Calu3 (cell line): ENCODE data around the gene PLEKHA6. TPM values are rescaled to one million over a fixed set of nuclear protein-coding genes. Genes with fewer than 3 reads are reported as not detected.

Experiments
- BruUV-seq: library from RNA; stranded (reverse); fragments of 400-500 nt; replicated peaks from 2 replicates; lab custom pipeline; 2021; lab: Mats Ljungman, UMichigan
- CTCF ChIA-PET: fragments of 300-600 bp; sonication (Branson Sonifier 250); formaldehyde crosslinking; loops from one replicate; lab custom pipeline; 2022; ENCODE audit warnings: antibody characterized with exemption; lab: Charles Lee
- DNase-seq: peaks from one replicate; pipeline ENCODE4 v3.0.0; 2022
- H3K27ac Mint-ChIP-seq: one replicate; pipeline ENCODE4 v1.8.0; 2022; ENCODE audit warnings: mixed read lengths; ENCODE audit not compliant: unreplicated experiment
- H3K27me3 Mint-ChIP-seq: one replicate; pipeline ENCODE4 v1.8.0; 2022; ENCODE audit warnings: mixed read lengths; ENCODE audit not compliant: unreplicated experiment
- H3K36me3 Mint-ChIP-seq: one replicate; pipeline ENCODE4 v1.8.0; 2022; ENCODE audit warnings: mild to moderate bottlenecking, moderate library complexity, mixed read lengths; ENCODE audit not compliant: insufficient read depth, unreplicated experiment
- H3K4me1 Mint-ChIP-seq: one replicate; pipeline ENCODE4 v1.8.0; 2022; ENCODE audit warnings: mild to moderate bottlenecking, low read depth, mixed read lengths; ENCODE audit not compliant: unreplicated experiment
- H3K4me3 Mint-ChIP-seq: one replicate; pipeline ENCODE4 v1.8.0; 2022; ENCODE audit warnings: mild to moderate bottlenecking, low read depth, moderate library complexity, mixed read lengths; ENCODE audit not compliant: unreplicated experiment
- H3K9me3 Mint-ChIP-seq: one replicate; pipeline ENCODE4 v1.8.0; 2022; ENCODE audit warnings: low read depth, mixed read lengths; ENCODE audit not compliant: unreplicated experiment
- intact Hi-C: fragments of 100-400 bp; cut with micrococcal nuclease; formaldehyde crosslinking; loops from one replicate; pipeline ENCODE4 v1.10.0; 2022; ENCODE audit not compliant: unreplicated experiment
- total RNA-seq: library from RNA; stranded (reverse); gene quantifications from 2 replicates; pipeline ENCODE4 v1.2.3, GENCODE V29; 2022
- TF ChIP-seq, protein P1 (sequence below): fragments of 200-600 bp; IDR thresholded peaks from one replicate; pipeline ENCODE4 v1.8.0; 2022; ENCODE audit warnings: antibody characterized with exemption; ENCODE audit not compliant: unreplicated experiment

Gene PLEKHA6
- total RNA-seq, 1 experiment from 2014 or later: 101 TPM

DNA sequence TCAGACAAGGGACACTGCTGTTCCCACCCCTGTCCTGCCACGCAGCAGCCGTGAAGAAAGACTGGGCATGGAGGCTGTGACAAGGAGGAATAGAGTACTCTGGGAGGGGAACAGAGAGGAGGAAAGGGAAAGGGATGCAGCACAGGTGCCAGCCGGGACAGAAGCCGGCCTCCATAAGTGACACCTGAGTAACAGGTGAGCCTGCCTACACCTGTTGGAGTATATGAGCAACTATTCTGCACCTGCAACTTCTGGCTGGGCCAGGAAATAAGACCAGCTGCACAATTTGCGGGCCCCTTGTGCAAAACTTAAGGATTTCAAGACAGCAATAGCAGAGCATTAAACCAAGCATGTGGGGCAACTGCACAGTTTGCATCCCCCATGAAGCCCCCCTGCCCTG lies 73.4 kb downstream of the PLEKHA6 start:
- Mint-ChIP-seq H3K27me3 (no peaks in the 10 kb centered on the region), H3K4me3 (peak overlapping the region; percentile 74), H3K27ac (peak overlapping the region; percentile 60), H3K36me3 (peaks cover 32% of the 10 kb centered on the region), H3K4me1 (peaks cover 56% of the 10 kb centered on the region), H3K9me3 (no peaks in the 10 kb centered on the region)
- TF ChIP-seq, protein P1, sequence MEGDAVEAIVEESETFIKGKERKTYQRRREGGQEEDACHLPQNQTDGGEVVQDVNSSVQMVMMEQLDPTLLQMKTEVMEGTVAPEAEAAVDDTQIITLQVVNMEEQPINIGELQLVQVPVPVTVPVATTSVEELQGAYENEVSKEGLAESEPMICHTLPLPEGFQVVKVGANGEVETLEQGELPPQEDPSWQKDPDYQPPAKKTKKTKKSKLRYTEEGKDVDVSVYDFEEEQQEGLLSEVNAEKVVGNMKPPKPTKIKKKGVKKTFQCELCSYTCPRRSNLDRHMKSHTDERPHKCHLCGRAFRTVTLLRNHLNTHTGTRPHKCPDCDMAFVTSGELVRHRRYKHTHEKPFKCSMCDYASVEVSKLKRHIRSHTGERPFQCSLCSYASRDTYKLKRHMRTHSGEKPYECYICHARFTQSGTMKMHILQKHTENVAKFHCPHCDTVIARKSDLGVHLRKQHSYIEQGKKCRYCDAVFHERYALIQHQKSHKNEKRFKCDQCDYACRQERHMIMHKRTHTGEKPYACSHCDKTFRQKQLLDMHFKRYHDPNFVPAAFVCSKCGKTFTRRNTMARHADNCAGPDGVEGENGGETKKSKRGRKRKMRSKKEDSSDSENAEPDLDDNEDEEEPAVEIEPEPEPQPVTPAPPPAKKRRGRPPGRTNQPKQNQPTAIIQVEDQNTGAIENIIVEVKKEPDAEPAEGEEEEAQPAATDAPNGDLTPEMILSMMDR: no peak
- no TSS peak for BruUV-seq
- intact Hi-C loops: loop anchor here (5.0 kb wide), 1 partner anchor 46 kb away; no protein-coding TSS in a partner anchor
- no peak for DNase-seq
- CTCF ChIA-PET: interaction anchor here (0.7 to 2.1 kb wide), 3 partner anchors 13 to 1497 kb away, joined by 4 to 5 read pairs (median 4); no protein-coding TSS in a partner anchor

DNA sequence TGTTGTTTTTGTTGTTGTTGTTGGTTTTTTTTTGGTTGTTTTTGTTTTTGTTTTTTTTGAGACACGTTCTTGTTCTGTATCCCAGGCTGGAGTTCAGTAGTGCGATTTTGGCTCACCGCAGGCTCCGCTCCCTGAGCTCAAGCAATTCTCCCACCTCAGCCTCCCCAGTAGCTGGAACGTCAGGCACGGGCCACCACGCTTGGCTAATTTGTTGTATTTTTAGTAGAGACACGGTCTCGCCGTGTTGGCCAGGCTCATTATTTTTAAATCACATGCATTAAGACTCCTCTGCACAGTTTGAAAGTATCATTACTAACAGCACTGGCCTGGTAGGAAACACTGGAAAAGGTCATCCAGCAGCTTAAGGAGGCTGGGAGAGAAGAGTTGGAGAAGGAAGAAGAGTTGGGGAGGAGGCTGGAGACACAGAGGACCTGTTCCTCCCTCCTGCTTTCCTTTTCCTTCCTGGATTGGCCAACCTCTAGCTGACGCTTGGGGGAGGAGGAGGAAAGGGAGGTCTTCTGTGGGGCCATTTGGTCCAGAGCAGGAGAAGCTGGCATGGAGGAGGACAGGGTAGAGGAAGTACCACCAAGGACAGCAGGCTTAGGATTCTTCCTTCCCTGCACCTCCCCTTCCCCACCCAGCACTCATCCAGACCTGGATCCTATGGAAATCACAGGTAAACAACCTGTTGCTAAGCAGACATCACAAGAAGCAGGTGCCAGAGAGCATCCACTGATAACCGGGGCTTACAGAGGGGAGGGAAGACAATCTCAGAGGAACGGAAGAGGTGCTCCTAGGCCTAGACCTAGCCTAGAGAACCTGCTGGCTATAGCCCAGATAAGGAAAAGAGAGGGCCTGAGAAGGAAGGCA lies 74.1 kb downstream of the PLEKHA6 start:
- DNase-seq: no peak
- TF ChIP-seq, protein P1: no peak

DNA sequence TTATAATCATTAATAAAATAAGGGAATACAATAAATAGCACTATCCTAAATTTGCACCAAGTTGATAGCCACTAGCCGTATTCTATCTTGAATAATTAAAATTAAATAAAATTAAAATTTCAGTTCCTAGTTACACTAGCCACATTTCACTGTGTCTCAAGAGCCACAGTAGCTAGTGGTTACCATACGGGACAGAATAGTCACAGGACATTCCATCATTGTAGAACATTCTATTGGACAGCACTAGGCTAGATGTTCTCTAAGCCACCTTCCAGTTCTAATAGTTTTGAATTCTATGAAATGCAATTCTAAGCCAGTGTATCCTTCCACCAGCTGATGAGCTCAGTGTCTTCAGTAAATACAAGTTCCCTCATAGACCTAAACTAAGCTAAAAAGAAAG lies 74.8 kb downstream of the PLEKHA6 start:
- intact Hi-C loops: loop anchor here (5.0 kb wide), 1 partner anchor 47 kb away; no protein-coding TSS in a partner anchor
- Mint-ChIP-seq H3K4me3 (no peak overlapping the region), H3K27ac (no peak overlapping the region), H3K9me3 (no peaks in the 10 kb centered on the region), H3K36me3 (peaks cover 32% of the 10 kb centered on the region), H3K27me3 (no peaks in the 10 kb centered on the region), H3K4me1 (peaks cover 67% of the 10 kb centered on the region)
- TF ChIP-seq, protein P1: no peak
- CTCF ChIA-PET: no interaction called here
- DNase-seq: no peak
- BruUV-seq: no TSS peak

More for the DNA sequence above, 74.1 kb downstream of the PLEKHA6 start:
- peak overlapping the region; percentile 74 for H3K4me3 Mint-ChIP-seq
- no peaks in the 10 kb centered on the region for H3K27me3 Mint-ChIP-seq
- no peaks in the 10 kb centered on the region for H3K9me3 Mint-ChIP-seq
- BruUV-seq: no TSS peak
- H3K36me3 Mint-ChIP-seq: peaks cover 32% of the 10 kb centered on the region
- H3K27ac Mint-ChIP-seq: peak overlapping the region; percentile 60
- H3K4me1 Mint-ChIP-seq: peaks cover 61% of the 10 kb centered on the region
- CTCF ChIA-PET: interaction anchor here (0.7 kb wide), 2 partner anchors 8 to 37 kb away, joined by 3 read pairs; no protein-coding TSS in a partner anchor
- intact Hi-C loops: loop anchor here (5.0 kb wide), 1 partner anchor 47 kb away; no protein-coding TSS in a partner anchor

DNA sequence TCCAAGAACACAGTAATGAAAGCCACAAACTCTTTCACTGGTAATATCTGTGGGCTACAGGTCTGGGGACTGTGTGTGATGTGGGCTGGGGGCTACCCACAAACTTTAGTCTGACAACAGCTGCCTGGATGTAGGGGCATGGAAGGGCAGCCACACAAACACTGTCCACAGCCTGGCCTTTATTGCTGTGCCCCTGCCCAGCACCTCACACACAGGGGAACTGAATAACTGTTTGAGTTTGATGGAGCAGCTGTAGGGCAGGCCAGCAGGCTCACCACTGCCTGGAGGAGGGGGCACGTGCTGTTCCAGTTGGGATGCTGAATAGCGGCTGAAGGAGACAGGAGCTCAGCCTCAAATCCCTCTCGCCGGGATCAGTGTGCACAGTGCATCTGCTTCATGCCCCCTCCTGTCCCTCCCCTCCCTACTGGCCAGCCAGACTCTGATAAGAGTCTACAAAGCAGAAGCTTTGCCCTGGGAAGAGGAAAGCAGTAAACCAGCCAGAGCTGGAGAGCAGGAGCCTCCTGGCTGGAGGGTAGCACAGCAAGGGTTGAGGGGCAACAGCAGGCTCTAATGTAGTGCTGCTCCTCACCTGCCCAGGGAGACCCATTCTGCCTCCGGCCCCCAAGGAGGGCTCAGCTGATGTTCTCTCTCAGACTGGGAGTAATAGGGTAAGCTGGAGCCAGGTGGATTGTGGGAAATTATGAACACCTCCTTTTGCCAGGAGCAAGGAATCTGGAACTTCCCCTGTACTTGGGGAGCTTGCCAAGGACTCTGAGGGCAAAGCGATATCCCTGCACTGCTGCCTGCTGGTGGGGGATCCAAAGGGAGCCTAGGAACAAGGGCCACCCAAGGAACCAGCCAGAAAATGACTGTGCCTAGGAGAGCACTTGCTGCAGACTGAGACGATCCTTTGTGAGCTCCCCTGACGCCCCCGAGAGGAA lies 75.7 kb downstream of the PLEKHA6 start:
- no peak overlapping the region for H3K27ac Mint-ChIP-seq
- CTCF ChIA-PET: interaction anchor here (0.7 to 1.5 kb wide), 4 partner anchors 10 to 115 kb away, joined by 3 to 5 read pairs (median 3); no protein-coding TSS in a partner anchor
- BruUV-seq: no TSS peak
- no peaks in the 10 kb centered on the region for H3K9me3 Mint-ChIP-seq
- peaks cover 67% of the 10 kb centered on the region for H3K4me1 Mint-ChIP-seq
- intact Hi-C loops: no loop called here
- H3K27me3 Mint-ChIP-seq: no peaks in the 10 kb centered on the region
- DNase-seq: no peak
- H3K4me3 Mint-ChIP-seq: no peak overlapping the region
- peaks cover 32% of the 10 kb centered on the region for H3K36me3 Mint-ChIP-seq
- TF ChIP-seq, protein P1: no peak
